ENCODE measurements around the gene ARL15.

DNA sequence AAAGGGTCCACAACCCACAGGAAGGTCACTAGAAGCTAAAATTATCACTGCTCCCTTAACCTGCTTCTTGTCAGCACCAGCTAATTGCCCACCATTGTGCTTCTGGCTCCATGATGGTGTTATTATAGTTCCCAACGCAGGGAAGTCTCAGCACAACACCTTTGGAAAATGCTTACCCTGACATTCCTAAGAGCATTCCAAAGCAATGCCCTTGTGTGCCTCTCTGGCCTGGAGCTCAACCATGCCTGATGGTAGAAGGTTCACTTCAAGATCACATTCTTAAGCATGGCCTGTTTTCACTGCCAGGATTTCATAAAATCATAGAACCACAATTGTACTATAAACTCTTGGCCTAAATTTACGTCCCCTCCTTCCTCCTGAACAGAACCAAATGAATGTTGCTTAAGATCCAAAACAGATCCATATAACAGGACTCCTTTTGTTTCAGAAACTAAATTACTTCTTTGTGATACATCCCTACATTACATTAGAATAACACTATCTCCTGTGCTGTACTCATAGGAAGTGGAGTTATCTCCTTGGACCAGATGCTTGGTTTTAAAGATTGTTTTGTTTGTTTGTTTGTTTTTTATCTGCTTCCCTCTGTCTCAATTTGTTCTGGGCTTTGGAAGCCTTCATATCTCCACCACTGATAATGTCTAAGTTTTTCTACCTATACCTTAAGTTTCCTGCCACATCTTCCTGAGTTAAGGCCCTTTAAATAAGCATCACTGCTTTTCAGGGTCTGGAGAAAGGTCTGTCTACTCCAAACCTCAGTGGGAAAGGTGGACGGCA lies 32.1 kb downstream of the ARL15 start:
- TF ChIP-seq, protein P1, sequence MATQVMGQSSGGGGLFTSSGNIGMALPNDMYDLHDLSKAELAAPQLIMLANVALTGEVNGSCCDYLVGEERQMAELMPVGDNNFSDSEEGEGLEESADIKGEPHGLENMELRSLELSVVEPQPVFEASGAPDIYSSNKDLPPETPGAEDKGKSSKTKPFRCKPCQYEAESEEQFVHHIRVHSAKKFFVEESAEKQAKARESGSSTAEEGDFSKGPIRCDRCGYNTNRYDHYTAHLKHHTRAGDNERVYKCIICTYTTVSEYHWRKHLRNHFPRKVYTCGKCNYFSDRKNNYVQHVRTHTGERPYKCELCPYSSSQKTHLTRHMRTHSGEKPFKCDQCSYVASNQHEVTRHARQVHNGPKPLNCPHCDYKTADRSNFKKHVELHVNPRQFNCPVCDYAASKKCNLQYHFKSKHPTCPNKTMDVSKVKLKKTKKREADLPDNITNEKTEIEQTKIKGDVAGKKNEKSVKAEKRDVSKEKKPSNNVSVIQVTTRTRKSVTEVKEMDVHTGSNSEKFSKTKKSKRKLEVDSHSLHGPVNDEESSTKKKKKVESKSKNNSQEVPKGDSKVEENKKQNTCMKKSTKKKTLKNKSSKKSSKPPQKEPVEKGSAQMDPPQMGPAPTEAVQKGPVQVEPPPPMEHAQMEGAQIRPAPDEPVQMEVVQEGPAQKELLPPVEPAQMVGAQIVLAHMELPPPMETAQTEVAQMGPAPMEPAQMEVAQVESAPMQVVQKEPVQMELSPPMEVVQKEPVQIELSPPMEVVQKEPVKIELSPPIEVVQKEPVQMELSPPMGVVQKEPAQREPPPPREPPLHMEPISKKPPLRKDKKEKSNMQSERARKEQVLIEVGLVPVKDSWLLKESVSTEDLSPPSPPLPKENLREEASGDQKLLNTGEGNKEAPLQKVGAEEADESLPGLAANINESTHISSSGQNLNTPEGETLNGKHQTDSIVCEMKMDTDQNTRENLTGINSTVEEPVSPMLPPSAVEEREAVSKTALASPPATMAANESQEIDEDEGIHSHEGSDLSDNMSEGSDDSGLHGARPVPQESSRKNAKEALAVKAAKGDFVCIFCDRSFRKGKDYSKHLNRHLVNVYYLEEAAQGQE (IDR thresholded peaks at IDR 0.05; ENCODE audit: low read depth, low read length): no peak
- TF ChIP-seq ELF1 (IDR thresholded peaks at IDR 0.05) (no peak), CTCF (IDR thresholded peaks at IDR 0.05) (no peak), RFX5 (IDR thresholded peaks at IDR 0.05; ENCODE audit: low read length) (no peak), MXI1 (IDR thresholded peaks at IDR 0.05; ENCODE audit: low read depth, low read length) (no peak), SIN3A (IDR thresholded peaks at IDR 0.05; ENCODE audit: borderline replicate concordance, low read depth, low read length) (no peak), ZBTB33 (IDR thresholded peaks at IDR 0.05; ENCODE audit: borderline replicate concordance, low read depth) (no peak), TAF1 (IDR thresholded peaks at IDR 0.05; ENCODE audit: borderline replicate concordance, low read depth, low read length) (no peak), SMC3 (IDR thresholded peaks at IDR 0.05; ENCODE audit: low read depth, low read length) (no peak), YY1 (IDR thresholded peaks at IDR 0.05; ENCODE audit: low read depth) (no peak), CHD2 (IDR thresholded peaks at IDR 0.05; ENCODE audit: low read length, partially characterized antibody) (no peak)

Measured in SK-N-SH (cell line).